NT2/D1 (cell line): ENCODE results near the gene SIM1.

ENCODE experiments used
- DNase-seq: peaks from one replicate; pipeline ENCODE4 v3.0.0-alpha.2; 2011; ENCODE audit warnings: low read depth, low spot score
- H3K27me3 ChIP-seq: 2 replicates; pipeline ENCODE4 v1.6.0; 2011; ENCODE audit warnings: mild to moderate bottlenecking; ENCODE audit not compliant: insufficient read length, insufficient read depth
- H3K36me3 ChIP-seq: 2 replicates; pipeline ENCODE4 v1.6.1; 2011; ENCODE audit warnings: mild to moderate bottlenecking, low read length, mixed read lengths; ENCODE audit not compliant: insufficient read depth, insufficient read length
- H3K4me1 ChIP-seq: 2 replicates; pipeline ENCODE4 v1.5.1; 2011; ENCODE audit not compliant: insufficient read depth, insufficient read length
- H3K4me3 ChIP-seq: 2 replicates; pipeline ENCODE4 v1.5.1; 2011; ENCODE audit warnings: low read depth; ENCODE audit not compliant: insufficient read length
- H3K9ac ChIP-seq: 2 replicates; pipeline ENCODE4 v1.6.0; 2011; ENCODE audit warnings: low read depth; ENCODE audit not compliant: insufficient read length
- H3K9me3 ChIP-seq: 2 replicates; pipeline ENCODE4 v1.5.1; 2011; ENCODE audit warnings: mild to moderate bottlenecking, low read length; ENCODE audit not compliant: insufficient read depth
- SUZ12 ChIP-seq: IDR thresholded peaks from 2 replicates; pipeline ENCODE4 v1.6.1; 2011; ENCODE audit not compliant: insufficient read length, insufficient read depth; ENCODE audit errors: extremely low read depth
- YY1 ChIP-seq: IDR thresholded peaks from 2 replicates; pipeline ENCODE4 v1.6.1; 2011; ENCODE audit not compliant: insufficient read length, insufficient read depth
- ZNF274 ChIP-seq: IDR thresholded peaks from 2 replicates; pipeline ENCODE4 v1.6.1; 2011; ENCODE audit warnings: mild to moderate bottlenecking, low read depth, low read length

Gene SIM1

DNA sequence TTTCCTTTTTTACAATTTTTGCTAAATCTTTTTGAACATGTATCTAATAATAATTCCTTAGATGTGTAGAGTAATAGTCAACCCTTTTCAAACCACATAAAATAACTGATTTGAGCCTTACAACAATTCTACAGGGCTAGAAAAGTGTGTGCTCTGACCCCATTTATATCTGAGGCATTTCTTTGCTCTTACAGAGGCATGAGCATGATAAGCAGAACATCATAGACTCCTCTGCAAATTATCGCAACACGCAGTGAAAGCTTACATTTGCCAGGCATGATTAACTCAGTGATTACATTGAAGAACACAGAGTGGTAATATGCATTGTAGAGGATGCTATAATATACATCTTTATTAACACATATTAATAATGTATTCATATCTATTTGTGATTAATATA lies 120.4 kb downstream of the SIM1 start:
- H3K4me1 ChIP-seq, result no peaks in the 10 kb centered on the region
- H3K9ac ChIP-seq, result no peak overlapping the region
- TF ChIP-seq SUZ12 (no peak), YY1 (no peak), ZNF274 (no peak)
- H3K4me3 ChIP-seq, result no peak overlapping the region
- H3K9me3 ChIP-seq, result no peaks in the 10 kb centered on the region
- DNase-seq, result no peak
- H3K27me3 ChIP-seq, result no peaks in the 10 kb centered on the region
- H3K36me3 ChIP-seq, result no peaks in the 10 kb centered on the region

DNA sequence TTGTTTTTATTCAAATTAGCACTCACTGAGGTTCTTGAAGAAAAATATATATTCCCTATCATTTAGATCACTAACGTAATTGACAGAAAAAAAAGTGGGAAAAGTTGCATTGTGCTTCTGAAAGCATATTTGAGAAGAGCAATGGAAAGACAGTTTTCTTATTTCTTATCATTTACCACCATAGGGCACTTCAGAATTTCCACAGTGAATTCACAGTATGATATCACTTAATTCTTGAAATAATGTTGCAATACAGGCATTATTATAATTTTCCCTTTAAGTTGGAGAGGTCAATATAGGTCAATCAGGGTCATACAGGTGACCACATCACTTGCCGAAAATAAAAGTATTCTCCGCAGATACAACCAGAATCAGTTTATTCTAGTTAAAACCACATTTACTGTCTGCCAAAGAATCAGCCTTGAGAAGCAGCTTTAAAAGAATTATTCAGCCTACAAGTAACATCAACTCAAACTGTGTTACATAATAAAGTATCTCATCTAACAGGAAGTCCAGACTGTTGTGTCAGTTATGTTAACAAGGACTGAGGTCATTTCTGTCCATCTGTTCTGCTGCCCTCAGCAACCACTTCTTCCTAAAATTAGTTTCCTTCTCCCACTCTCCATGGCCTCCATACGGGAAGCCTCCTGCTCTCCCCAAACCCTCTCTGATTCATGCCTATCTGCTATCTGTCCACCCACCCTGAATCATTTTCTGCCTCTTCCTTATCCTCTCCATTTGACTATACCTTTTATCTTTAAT lies 121.2 kb downstream of the SIM1 start:
- Histone ChIP-seq H3K27me3 (no peaks in the 10 kb centered on the region), H3K4me3 (no peak overlapping the region), H3K9me3 (no peaks in the 10 kb centered on the region), H3K4me1 (no peaks in the 10 kb centered on the region), H3K9ac (no peak overlapping the region), H3K36me3 (no peaks in the 10 kb centered on the region)
- TF ChIP-seq SUZ12, result no peak
- no peak for TF ChIP-seq YY1
- TF ChIP-seq ZNF274, result no peak
- no peak for DNase-seq

DNA sequence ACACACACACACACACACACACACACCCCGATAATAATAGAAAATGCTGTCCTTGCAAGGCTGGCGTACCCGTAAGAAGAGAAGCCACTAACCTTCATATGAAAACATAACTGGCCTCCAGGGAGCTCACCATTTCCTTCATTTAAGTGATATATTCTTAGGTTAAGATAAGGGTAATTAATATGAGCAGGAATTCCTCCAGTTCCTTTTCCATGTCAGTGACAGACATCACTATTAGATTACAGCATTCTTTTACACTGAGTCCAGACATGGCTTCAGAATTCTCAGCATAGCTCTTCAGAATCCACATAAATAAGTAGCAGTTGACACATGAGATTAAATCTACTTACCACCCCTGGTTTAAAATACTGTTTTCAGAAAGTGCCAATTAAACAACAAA lies 121.9 kb downstream of the SIM1 start:
- Histone ChIP-seq H3K36me3 (no peaks in the 10 kb centered on the region), H3K4me3 (no peak overlapping the region), H3K9ac (no peak overlapping the region), H3K9me3 (no peaks in the 10 kb centered on the region), H3K4me1 (no peaks in the 10 kb centered on the region), H3K27me3 (no peaks in the 10 kb centered on the region)
- no peak for DNase-seq
- no peak for TF ChIP-seq ZNF274
- TF ChIP-seq SUZ12, result no peak
- no peak for TF ChIP-seq YY1

DNA sequence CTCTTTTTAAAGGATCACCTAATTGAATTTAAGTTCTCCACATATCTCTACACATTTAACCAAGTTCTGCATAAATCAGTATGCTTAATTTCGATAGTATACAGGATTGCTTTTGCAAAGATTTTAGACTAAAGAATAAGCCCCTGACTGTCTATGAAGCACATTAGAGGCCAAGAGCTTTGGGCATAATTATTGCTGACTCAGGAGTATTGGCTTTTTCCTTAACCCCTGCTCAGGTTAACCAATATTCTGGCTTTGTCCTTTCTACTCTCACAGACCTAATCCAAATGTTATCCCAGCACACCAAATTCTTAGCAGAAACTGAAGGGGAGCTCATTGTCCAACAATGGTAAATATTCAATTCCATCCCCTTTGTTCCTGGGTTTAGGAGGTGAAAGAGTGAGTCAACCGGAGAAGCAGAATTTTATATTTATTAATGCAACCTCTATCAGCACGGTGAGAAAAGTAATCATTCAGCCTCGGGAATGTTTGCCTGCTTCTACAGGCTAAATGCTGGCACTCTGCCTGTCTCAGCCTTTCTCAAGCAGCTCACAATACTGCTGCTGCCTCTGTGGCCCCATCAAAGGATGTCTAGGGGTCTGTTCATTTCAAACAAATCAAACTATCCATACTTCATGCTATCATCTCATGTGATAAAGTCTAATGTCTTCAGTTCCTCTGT lies 125.0 kb downstream of the SIM1 start:
- no peak for DNase-seq
- TF ChIP-seq YY1, result no peak
- no peak for TF ChIP-seq SUZ12
- TF ChIP-seq ZNF274, result no peak
- Histone ChIP-seq H3K4me3 (no peak overlapping the region), H3K9ac (no peak overlapping the region), H3K4me1 (no peaks in the 10 kb centered on the region), H3K27me3 (no peaks in the 10 kb centered on the region), H3K36me3 (no peaks in the 10 kb centered on the region), H3K9me3 (no peaks in the 10 kb centered on the region)

DNA sequence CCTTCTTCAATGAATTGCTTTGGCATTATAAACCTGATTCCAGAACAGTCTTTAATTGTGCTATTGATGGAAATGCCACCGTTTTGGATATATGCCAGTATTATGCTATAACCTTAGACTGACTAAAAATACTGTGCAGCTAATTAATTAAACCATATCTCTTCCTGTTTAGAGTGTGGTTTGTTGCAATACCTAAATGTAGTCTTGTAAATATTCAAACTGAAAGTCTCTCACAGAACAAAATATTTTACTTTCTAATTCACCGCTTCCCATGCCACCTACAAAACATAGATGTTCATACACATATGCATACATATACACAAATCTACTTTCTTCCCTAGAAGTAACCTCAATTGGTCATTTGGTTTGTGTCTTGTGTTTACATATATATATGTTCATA lies 126.6 kb downstream of the SIM1 start:
- no peaks in the 10 kb centered on the region for H3K36me3 ChIP-seq
- DNase-seq, result no peak
- H3K4me1 ChIP-seq, result no peaks in the 10 kb centered on the region
- no peaks in the 10 kb centered on the region for H3K27me3 ChIP-seq
- no peak overlapping the region for H3K4me3 ChIP-seq
- no peaks in the 10 kb centered on the region for H3K9me3 ChIP-seq
- no peak overlapping the region for H3K9ac ChIP-seq
- TF ChIP-seq SUZ12 (no peak), YY1 (no peak), ZNF274 (no peak)

DNA sequence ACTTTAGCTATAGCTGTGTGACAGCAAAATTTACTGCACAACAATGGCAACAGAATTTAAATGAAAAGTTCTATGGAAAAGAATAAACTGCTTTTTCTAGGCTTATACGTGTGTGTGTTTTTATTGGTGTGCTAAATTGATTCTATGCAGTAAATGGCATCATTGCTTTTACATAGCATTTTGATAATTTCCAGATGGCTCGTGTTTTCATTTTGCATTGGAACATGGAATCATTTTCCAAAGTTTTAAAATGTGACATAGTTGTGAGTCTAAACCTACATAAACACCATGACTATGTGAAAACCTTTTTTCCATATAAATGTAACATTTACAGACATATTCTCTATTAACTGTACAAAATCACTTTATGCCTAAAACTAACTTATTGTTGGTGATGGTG lies 127.8 kb downstream of the SIM1 start:
- TF ChIP-seq YY1, result no peak
- no peak for TF ChIP-seq SUZ12
- TF ChIP-seq ZNF274, result no peak
- H3K4me1 ChIP-seq, result no peaks in the 10 kb centered on the region
- no peak for DNase-seq
- H3K36me3 ChIP-seq, result no peaks in the 10 kb centered on the region
- no peak overlapping the region for H3K9ac ChIP-seq
- H3K27me3 ChIP-seq, result no peaks in the 10 kb centered on the region
- H3K9me3 ChIP-seq, result no peaks in the 10 kb centered on the region
- no peak overlapping the region for H3K4me3 ChIP-seq

DNA sequence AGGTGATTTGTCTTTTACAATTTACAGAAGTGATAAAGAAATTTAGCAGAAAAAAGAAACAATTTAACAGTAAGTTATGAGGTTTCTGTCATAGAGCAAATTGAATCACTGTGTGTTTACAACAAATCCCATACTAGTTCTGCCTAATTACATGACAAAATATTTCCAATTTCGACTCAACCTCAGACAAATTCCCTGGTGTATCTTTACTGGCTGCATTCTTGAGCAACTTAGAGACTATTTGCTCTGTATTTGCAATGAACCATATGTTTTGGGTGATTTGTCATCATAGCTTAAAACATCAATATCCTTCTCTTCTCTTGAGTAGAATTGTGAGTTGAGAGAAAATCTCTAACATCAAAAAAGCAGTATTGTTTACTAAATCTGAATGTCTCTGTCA lies 128.7 kb downstream of the SIM1 start:
- no peaks in the 10 kb centered on the region for H3K36me3 ChIP-seq
- TF ChIP-seq SUZ12 (no peak), ZNF274 (no peak), YY1 (no peak)
- H3K4me3 ChIP-seq, result no peak overlapping the region
- DNase-seq, result no peak
- H3K9ac ChIP-seq, result no peak overlapping the region
- H3K9me3 ChIP-seq, result no peaks in the 10 kb centered on the region
- no peaks in the 10 kb centered on the region for H3K27me3 ChIP-seq
- no peaks in the 10 kb centered on the region for H3K4me1 ChIP-seq
